AG09309 (cell line): ENCODE data around the gene ARL6IP6.

Experiments
- DNase-seq: peaks from one replicate; pipeline ENCODE4 v3.0.0-alpha.2; 2010; ENCODE audit warnings: low read depth
- H3K4me3 ChIP-seq: 2 replicates; pipeline ENCODE4 v1.5.1; 2011; ENCODE audit warnings: mild to moderate bottlenecking, low read depth, low read length, moderate library complexity; ENCODE audit not compliant: control insufficient read depth
- CTCF ChIP-seq: IDR thresholded peaks from 2 replicates; pipeline ENCODE4 v1.5.1; 2011; ENCODE audit warnings: mild to moderate bottlenecking, low read depth, low read length, inconsistent platforms; ENCODE audit not compliant: insufficient read depth, control insufficient read depth; ENCODE audit errors: missing control alignments

The ARL6IP6 gene

GRCh38 chr2:152693033-152693432 is 25.4 kb upstream of the ARL6IP6 start:
- no peak for TF ChIP-seq CTCF
- no peak overlapping the region for H3K4me3 ChIP-seq
- no peak for DNase-seq

- no peak for TF ChIP-seq CTCF
- H3K4me3 ChIP-seq, result peak overlapping the region; percentile 35
- DNase-seq, result peak; percentile 32
Measured at GRCh38 chr2:152694161-152694661, 24.2 kb upstream of the ARL6IP6 start.

- TF ChIP-seq CTCF, result no peak
- no peak for DNase-seq
- no peak overlapping the region for H3K4me3 ChIP-seq
Measured at GRCh38 chr2:152695763-152696162, 22.7 kb upstream of the ARL6IP6 start.

GRCh38 chr2:152696476-152696875 is 21.9 kb upstream of the ARL6IP6 start:
- DNase-seq, result no peak
- no peak for TF ChIP-seq CTCF
- no peak overlapping the region for H3K4me3 ChIP-seq

- TF ChIP-seq CTCF, result no peak
- no peak for DNase-seq
- H3K4me3 ChIP-seq, result no peak overlapping the region
Measured at GRCh38 chr2:152701198-152701597, 17.2 kb upstream of the ARL6IP6 start.

- no peak for DNase-seq
- H3K4me3 ChIP-seq, result no peak overlapping the region
- no peak for TF ChIP-seq CTCF
Measured at GRCh38 chr2:152706477-152707021, 11.9 kb upstream of the ARL6IP6 start.
